ENCODE results near the gene POT1.
"Not testable (repeated sequence)": the region's sequence is repeated elsewhere in the genome, so short reads cannot be mapped to it uniquely, and the experiment has no call there.

POT1 gene, protein sequence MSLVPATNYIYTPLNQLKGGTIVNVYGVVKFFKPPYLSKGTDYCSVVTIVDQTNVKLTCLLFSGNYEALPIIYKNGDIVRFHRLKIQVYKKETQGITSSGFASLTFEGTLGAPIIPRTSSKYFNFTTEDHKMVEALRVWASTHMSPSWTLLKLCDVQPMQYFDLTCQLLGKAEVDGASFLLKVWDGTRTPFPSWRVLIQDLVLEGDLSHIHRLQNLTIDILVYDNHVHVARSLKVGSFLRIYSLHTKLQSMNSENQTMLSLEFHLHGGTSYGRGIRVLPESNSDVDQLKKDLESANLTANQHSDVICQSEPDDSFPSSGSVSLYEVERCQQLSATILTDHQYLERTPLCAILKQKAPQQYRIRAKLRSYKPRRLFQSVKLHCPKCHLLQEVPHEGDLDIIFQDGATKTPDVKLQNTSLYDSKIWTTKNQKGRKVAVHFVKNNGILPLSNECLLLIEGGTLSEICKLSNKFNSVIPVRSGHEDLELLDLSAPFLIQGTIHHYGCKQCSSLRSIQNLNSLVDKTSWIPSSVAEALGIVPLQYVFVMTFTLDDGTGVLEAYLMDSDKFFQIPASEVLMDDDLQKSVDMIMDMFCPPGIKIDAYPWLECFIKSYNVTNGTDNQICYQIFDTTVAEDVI

DNA sequence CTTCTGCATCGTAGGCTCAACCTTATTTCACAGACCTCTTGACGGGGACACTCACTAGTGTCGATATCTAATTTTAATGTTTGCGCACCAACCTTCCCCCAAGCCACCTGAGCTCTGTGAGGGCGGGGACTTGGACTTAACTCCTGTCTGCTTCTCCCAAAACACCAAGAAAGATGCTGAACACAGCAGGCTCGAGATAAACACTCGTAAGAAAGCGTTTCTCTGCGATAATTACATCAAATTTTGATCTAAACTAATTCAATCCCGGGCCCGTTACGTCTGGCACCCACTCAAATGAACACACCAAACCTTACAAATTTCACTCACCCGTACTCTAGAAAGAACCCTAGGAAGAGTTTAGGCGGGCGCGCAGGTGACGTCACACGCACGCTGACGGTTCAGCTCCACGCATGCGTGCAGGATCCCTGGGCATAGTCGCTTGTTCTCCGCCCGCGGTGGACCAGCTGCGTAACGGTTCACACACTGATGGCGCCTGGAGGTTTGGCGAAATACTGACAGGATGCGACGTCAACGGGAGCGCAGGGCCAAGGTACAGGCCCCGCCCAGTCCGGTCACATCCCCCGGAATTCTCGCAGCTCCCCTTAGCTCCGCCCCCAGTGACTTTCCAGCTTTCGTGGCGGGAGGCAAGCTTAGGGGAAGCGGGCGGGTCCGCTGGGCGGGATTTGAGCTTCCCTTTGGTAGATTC lies at the start of gene POT1:
POT1 (minus strand) TSS at position 359 of the 706 bp plus-strand sequence. CDS start 32,652 bp downstream, outside the sequence.
- DNase-seq: peak; percentile 93

DNA sequence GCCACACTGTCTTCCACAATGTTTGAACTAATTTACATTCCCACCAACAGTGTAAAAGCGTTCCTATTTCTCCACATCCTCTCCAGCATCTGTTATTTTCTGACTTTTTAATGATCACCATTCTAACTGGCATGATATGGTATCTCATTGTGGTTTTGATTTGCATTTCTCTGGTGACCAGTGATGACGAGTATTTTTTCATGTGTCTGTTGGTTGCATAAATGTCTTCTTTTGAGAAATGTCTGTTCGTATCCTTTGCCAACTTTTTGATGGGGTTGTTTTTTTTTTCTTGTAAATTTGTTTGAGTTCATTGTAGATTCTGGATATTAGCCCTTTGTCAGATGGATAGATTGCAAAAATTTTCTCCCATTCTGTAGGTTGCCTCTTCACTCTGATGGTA lies 45.5 kb upstream of the POT1 start:
- DNase-seq: not testable (repeated sequence)

- no peak for DNase-seq
These were observed 35.9 kb upstream of the POT1 start for GRCh38 chr7:124965553-124965952.

GRCh38 chr7:124959676-124960075 lies 30.1 kb upstream of the POT1 start:
- no peak for DNase-seq

DNA sequence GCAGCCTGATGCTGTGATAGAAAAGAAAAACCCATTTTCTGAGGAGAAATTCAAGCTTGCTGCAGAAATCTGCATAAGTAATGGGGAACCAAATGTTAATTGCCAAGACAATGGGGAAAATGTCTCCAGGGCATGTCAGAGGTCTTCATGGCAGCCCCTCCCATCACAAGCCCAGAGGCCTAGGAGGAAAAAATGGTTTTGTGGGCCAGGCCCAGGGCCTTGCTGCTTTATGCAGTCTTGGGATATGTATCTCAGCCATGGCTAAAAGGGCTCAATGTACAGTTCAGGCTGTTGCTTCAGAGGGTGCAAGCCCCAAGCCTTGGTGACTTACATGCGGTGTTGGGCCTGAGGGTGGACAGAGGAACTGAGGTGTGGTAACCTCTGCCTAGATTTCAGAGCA lies 28.3 kb upstream of the POT1 start:
- not testable (repeated sequence) for DNase-seq

DNA sequence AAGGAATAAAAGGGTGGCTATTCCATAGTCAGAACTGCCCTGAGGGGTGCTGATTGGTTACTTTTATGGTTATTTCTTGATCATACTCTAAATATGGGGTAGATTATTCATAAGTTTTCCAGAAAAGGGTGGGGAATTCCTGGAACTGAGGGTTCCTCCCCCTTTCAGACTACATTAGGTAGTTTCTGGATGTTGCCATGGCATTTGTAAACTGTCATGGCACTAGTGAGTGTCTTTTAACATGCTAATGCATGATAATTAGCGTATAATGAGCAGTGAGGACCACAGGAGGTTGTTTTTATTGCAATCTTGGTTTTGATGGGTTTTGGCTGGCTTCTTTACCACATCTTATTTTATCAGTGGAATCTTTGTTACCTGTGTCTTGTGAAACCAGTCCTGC lies 26.5 kb upstream of the POT1 start:
- DNase-seq: no peak

- no peak for DNase-seq
These were observed 25.2 kb upstream of the POT1 start for GRCh38 chr7:124954790-124955189.

GRCh38 chr7:124945680-124946079 lies 16.1 kb upstream of the POT1 start:
- no peak for DNase-seq

GRCh38 chr7:124943472-124943871 lies 13.8 kb upstream of the POT1 start:
- no peak for DNase-seq

DNA sequence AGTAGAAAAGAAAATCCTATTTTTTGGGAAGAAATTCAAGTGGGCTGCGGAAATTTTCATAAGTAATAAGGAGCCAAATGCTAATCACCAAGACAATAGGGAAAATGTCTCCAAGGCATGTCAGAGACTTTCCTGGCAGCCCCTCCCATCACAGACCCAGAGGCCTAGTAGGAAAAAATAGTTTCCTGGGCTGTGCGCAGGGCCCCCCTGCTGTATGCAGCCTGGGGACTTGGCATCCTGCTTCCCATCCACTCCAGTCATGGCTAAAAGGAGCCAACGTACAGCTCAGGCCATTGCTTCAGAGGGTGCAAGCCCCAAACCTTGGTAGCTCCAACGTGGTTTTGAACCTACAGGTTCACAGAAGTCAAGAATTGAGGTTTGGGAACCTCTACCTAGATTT lies 12.8 kb upstream of the POT1 start:
- DNase-seq: no peak

- no peak for DNase-seq
These were observed 10.7 kb upstream of the POT1 start for GRCh38 chr7:124940306-124940705.

GRCh38 chr7:124938128-124938527 lies 8.5 kb upstream of the POT1 start:
- DNase-seq: no peak

GRCh38 chr7:124937076-124937475 lies 7.5 kb upstream of the POT1 start:
- no peak for DNase-seq

DNA sequence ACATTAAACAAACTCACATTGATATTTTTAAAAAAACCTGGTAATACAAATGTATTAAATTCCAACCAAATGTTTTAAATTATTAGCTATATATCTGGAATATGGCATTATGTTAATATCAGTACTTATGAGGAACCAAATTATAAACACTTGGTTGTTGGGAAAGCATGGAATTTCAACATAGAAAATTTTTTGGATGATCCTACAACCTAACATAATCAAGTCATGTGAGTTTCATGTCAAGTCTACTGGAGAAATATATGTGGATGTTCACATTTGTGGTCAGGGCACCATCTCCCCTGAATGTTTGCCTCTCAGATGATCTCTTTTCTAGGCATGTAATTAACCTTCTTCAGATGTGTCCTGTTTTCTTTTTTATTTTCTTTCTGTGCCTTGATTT lies 5.2 kb upstream of the POT1 start:
- no peak for DNase-seq

DNA sequence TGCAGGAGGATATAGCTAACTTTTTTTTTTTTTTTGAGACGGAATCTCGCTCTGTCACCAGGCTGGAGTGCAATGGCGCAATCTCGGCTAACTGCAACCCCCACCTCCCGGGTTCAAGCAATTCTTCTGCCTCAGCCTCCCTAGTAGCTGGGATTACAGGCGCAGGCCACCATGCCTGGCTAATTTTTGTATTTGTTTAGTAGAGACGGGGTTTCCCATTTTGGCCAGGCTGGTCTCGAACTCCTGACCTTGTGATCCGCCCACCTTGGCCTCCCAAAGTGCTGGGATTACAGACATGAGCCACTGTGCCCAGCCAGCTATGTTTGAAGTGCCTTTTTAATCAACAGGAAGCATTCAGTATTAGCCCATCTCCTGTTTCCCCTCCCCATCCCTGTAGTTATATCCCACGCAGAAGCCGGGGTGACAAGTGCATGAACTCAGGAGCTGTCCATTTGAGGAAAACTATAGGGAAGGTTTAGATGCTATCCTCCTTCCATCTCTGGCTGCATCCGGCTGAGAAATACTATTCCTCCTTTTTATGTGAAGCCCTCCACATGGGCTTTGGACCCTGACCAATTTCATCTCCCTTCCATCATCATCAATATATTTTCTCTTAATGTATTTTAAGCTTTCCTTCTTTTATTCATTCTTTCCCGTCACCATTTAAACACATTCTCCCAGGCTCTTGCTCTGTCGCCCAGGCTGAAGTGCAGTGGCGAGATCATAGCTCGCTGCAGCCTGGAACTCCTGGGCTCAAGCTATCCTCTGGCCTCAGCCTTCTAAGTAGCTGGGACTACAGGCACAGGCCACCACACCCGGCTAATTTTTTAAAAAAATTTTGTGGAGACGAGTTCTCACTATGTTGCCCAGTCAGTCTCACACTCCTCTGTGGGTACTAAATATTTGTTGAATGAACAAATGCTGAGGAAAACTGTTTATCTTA lies 1.3 kb upstream of the POT1 start:
- no peak for DNase-seq

- no peak for DNase-seq
These were observed 573 bp upstream of the POT1 start for GRCh38 chr7:124930173-124930623.

- no peak for DNase-seq
These were observed 4.7 kb downstream of the POT1 start for GRCh38 chr7:124924906-124925305.

DNA sequence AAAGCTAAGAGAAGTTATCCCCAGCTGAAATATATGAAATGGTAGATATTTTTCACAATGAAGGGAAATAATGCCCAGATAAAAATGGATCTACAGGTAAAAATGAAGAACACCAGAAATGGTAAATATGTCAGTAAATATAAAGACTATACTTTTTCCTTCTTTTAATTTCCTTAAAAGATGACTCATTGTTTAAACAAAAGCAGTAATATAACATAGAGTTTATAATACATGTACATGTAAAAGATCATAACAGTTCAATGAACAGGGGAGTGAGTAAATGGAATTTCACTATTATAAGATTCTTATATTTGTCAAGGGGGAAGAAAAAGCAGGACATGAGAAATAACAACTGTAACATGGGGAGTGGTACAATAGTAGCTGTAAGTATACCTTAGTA lies 7.4 kb downstream of the POT1 start:
- DNase-seq: no peak

GRCh38 chr7:124919841-124920240 lies 9.8 kb downstream of the POT1 start:
- DNase-seq: no peak

DNA sequence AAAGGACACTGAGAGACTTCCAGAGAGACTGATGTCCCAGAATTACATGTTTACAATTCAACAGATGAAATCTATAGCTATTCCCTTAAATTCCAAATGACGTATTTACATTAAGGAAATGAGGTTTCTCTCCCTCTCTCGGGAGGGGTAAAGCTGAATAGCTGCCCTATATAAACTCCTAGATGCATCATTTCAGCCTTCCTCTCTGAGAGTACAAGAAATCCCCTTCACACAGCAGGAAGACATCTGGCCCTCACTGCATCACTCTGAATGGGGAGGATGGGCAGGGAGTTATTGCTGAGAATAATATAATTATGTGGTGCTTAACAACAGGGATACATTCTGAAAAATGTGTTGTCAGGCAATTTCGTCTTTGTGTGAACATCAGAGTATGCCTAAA lies 11.0 kb downstream of the POT1 start:
- no peak for DNase-seq

DNA sequence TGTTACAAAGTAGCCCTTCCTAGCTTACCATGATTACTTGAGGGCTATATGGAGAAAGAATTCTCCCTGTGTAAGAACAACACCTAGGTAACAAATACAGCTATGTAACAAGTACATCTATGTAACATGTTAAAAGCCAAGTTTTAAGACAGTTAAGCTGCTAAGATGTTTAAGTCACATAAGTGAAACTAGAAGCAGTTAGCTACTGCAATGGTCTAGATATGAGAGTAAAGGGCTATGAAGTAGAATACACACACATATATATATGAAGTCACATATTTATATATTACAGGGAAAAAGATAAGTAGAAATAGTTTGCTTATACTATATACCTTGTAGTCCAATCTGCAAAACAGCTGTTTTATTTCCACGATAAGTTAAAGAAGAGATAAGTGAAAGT lies 14.4 kb downstream of the POT1 start:
- DNase-seq: no peak

DNA sequence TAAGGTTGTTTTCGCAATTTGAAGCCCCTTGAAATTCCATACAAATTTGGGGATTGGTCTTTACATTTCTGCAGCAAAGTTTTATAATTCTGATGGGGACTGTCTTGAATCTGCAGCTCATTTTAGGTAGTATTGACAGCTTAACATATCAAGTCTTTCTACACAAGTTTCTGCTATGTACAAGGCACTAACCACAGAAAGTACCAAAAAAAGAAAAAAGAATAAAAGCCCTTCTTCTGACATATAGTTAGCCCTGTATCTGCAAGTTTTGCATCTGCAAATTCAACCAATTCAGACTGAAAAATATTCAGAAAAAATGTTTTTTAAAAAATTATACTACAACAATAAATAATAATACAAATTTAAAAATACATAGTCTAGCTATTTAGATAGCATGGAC lies 15.3 kb downstream of the POT1 start:
- no peak for DNase-seq

GRCh38 chr7:124912972-124913371 lies 16.7 kb downstream of the POT1 start:
- DNase-seq: no peak
